K562 (cell line): ENCODE results near the gene CDC14B. TPM values are rescaled to one million over a fixed set of nuclear protein-coding genes. Genes with fewer than 3 reads are reported as not detected.

ENCODE experiments used
- ATAC-seq: fragments of 200-7000 bp; cut with Tn5 transposase; 3 replicates; pipeline ENCODE4 v1.9.1; 2020; ENCODE audit warnings: moderate library complexity
- BruUV-seq: library from RNA; stranded (reverse); fragments of 400-500 nt; replicated peaks from 2 replicates; lab custom pipeline; 2021; lab: Mats Ljungman, UMichigan
- CTCF ChIA-PET: fragments of 300-600 bp; formaldehyde crosslinking; extraction: SDS; loops from one replicate; lab custom pipeline; 2021; ENCODE audit warnings: low intra/inter-chr PET ratio; lab: Yijun Ruan, JAX
- POLR2A ChIA-PET: fragments of 300-600, 350-650 bp; sonication (Branson Sonifier 250); formaldehyde crosslinking; extraction: SDS; loops from one replicate; lab custom pipeline; 2021; ENCODE audit warnings: antibody characterized with exemption, inconsistent platforms; lab: Yijun Ruan, JAX
- DNase-seq, 4 experiments: peaks; one replicate each; pipeline versions ENCODE4 v3.0.0 to v3.0.0-alpha.2; 2011 to 2018; ENCODE audit warnings: low spot score in 3 of 4, mixed read lengths in 3 of 4; ENCODE audit errors: extremely low read depth in 1 of 4
- FAIRE-seq: peaks from 2 replicates; lab custom pipeline; 2011; peaks lifted over from hg19 to GRCh38; lab: Jason Lieb, UNC
- H2AFZ ChIP-seq: 2 replicates; pipeline ENCODE4 v1.6.0; 2011; ENCODE audit warnings: low read depth, low read length, control low read depth, inconsistent platforms
- H3K27ac ChIP-seq: fragments of 200-600 bp; 3 replicates; pipeline ENCODE4 v1.8.0; 2011; ENCODE audit warnings: low read depth, mild to moderate bottlenecking, control low read depth, inconsistent platforms, low read length, moderate library complexity, mixed read lengths; ENCODE audit errors: extremely low read depth
- H3K27me3 ChIP-seq, 2 experiments: fragments of 300-600 bp in 1 of 2; 2 replicates in 1 of 2; 3 replicates in 1 of 2; pipeline versions ENCODE4 v1.6.0 to v1.8.0; 2011; ENCODE audit warnings: inconsistent platforms in 2 of 2, low read length in 2 of 2, mild to moderate bottlenecking in 1 of 2, mixed read lengths in 1 of 2, moderate library complexity in 1 of 2; ENCODE audit not compliant: control insufficient read depth in 2 of 2, insufficient read depth in 2 of 2
- H3K36me3 ChIP-seq: fragments of 300-600 bp; 3 replicates; pipeline ENCODE4 v1.8.0; 2011; ENCODE audit warnings: mild to moderate bottlenecking, low read length, inconsistent platforms; ENCODE audit not compliant: control insufficient read depth, insufficient read depth
- H3K4me1 ChIP-seq, 2 experiments: fragments of 200-600 bp in 1 of 2; replicated peaks in 1 of 2; 2 replicates in 1 of 2; 3 replicates in 1 of 2; pipeline versions ENCODE4 v1.5.1 to v1.8.0; 2011; ENCODE audit warnings: inconsistent platforms in 2 of 2, low read length in 2 of 2, mild to moderate bottlenecking in 1 of 2, mixed read lengths in 1 of 2, moderate library complexity in 1 of 2; ENCODE audit not compliant: control insufficient read depth in 2 of 2, insufficient read depth in 2 of 2
- H3K4me2 ChIP-seq: 2 replicates; pipeline ENCODE4 v1.6.1; 2011; ENCODE audit warnings: low read length, control low read depth, inconsistent platforms, mixed read lengths; ENCODE audit not compliant: insufficient read depth
- H3K4me3 ChIP-seq: fragments of 200-600 bp; sonication (generic), shearing (Covaris generic); 2 replicates; pipeline ENCODE4 v1.5.1; 2016; ENCODE audit warnings: control low read depth, inconsistent platforms
- H3K79me2 ChIP-seq: fragments of 200-600 bp; 3 replicates; pipeline ENCODE4 v1.8.0; 2011; ENCODE audit warnings: low read length, inconsistent platforms; ENCODE audit not compliant: control insufficient read depth, insufficient read depth
- H3K9ac ChIP-seq, 2 experiments: 2 replicates each; pipeline versions ENCODE4 v1.6.0 to v1.6.1; 2011; ENCODE audit warnings: low read depth in 2 of 2, low read length in 2 of 2, control low read depth in 1 of 2, inconsistent platforms in 1 of 2, mild to moderate bottlenecking in 1 of 2, mixed read lengths in 1 of 2; ENCODE audit not compliant: insufficient read depth in 1 of 2
- H3K9me1 ChIP-seq: one replicate; pipeline ENCODE4 v1.6.0; 2011; ENCODE audit warnings: inconsistent platforms, mild to moderate bottlenecking, low read length, moderate library complexity; ENCODE audit not compliant: control insufficient read depth, insufficient read depth
- H3K9me3 ChIP-seq: replicated peaks from 2 replicates; pipeline ENCODE4 v1.5.1; 2011; ENCODE audit warnings: low read depth, low read length, inconsistent platforms; ENCODE audit not compliant: control insufficient read depth, insufficient read depth
- H4K20me1 ChIP-seq: replicated peaks from 2 replicates; pipeline ENCODE4 v1.6.1; 2011; ENCODE audit warnings: low read length, inconsistent platforms, mixed read lengths; ENCODE audit not compliant: control insufficient read depth, insufficient read depth
- BCOR ChIP-seq: fragments of 450-650 bp; IDR thresholded peaks from 2 replicates; pipeline ENCODE4 v1.6.1; 2016
- CEBPB ChIP-seq: fragments of 450-650 bp; IDR thresholded peaks from 2 replicates; pipeline ENCODE4 v1.6.1; 2016; ENCODE audit warnings: missing genetic modification characterization, missing compliant biosample characterization
- EP300 ChIP-seq: IDR thresholded peaks from 2 replicates; pipeline ENCODE4 v1.6.1; 2012; ENCODE audit warnings: low read length, improper control_type of control experiment
- FOSL1 ChIP-seq: fragments of 200-800 bp; sonication (Bioruptor generic); conservative IDR thresholded peaks from 2 replicates; pipeline ENCODE4 v1.6.1; 2016; ENCODE audit warnings: missing genetic modification characterization, missing compliant biosample characterization
- KLF1 ChIP-seq: fragments of 450-650 bp; IDR thresholded peaks from 2 replicates; pipeline ENCODE4 v1.6.1; 2016; ENCODE audit warnings: missing genetic modification characterization, missing compliant biosample characterization
- KLF13 ChIP-seq: fragments of 450-650 bp; IDR thresholded peaks from 2 replicates; pipeline ENCODE4 v1.6.1; 2016; ENCODE audit warnings: missing genetic modification characterization, low read depth, mild to moderate bottlenecking, missing compliant biosample characterization, moderate library complexity, borderline replicate concordance
- NFYB ChIP-seq: IDR thresholded peaks from 2 replicates; pipeline ENCODE4 v1.6.1; 2011; ENCODE audit warnings: mild to moderate bottlenecking, moderate library complexity; ENCODE audit not compliant: insufficient read length; ENCODE audit errors: extremely low read depth
- PHTF2 ChIP-seq: fragments of 250-450 bp; sonication (Bioruptor Pico); IDR thresholded peaks from 2 replicates; pipeline ENCODE4 v1.5.0; 2021; ENCODE audit warnings: mild to moderate bottlenecking
- RBM39 ChIP-seq: fragments of 200-400 bp; formaldehyde crosslinking; optimal IDR thresholded peaks from 2 replicates; pipeline ENCODE3; 2018; ENCODE audit warnings: low read depth, low read length
- SRF ChIP-seq, 2 experiments: fragments of 250-450, 450-650 bp in 1 of 2; sonication (Bioruptor Pico) in 1 of 2; sonication (generic) in 1 of 2; formaldehyde crosslinking; IDR thresholded peaks; 2 replicates each; pipeline versions ENCODE4 v1.5.0 to v1.5.1; 2020 to 2022; ENCODE audit warnings: mild to moderate bottlenecking in 1 of 2, missing genetic modification reagents in 1 of 2
- ZNF311 ChIP-seq: fragments of 250-450 bp; sonication (Bioruptor Pico); IDR thresholded peaks from 2 replicates; pipeline ENCODE4 v1.4.0; 2020; ENCODE audit warnings: mild to moderate bottlenecking, moderate library complexity
- WGBS: fragments of 100-300 bp; shearing (Covaris generic); methylation state at CpG from one replicate; pipeline ENCODE4 v1.1.6; 2016; ENCODE audit warnings: low coverage, mixed read lengths; ENCODE audit not compliant: insufficient coverage; ENCODE audit errors: missing lambda C conversion rate; 5-methylcytosine and 5-hydroxymethylcytosine counted together
- in situ Hi-C: fragments of 300-500 bp; cut with MboI; formaldehyde crosslinking; loops from 4 replicates; pipeline ENCODE4 v1.15.0; 2018; ENCODE audit warnings: inconsistent platforms, mixed read lengths
- intact Hi-C: fragments of 100-400 bp; cut with micrococcal nuclease; formaldehyde crosslinking; loops from 2 replicates; pipeline ENCODE4 v1.14.2; 2022
- polyA plus RNA-seq, 8 experiments: library from polyadenylated mRNA; depleted of rRNA in 4 of 8; stranded (reverse) in 5 of 8; unstranded in 3 of 8; fragments of >200 nt; fragmentation: Nextera tagmentation in 2 of 8; fragmentation: Illumina TruSeq in 1 of 8; extraction: Ambion mirVana in 2 of 8; extraction: Trizol in 1 of 8; gene quantifications; 2 replicates each; pipeline versions ENCODE4 v1.2.1 to v1.2.3, GENCODE V29; 2011 to 2014; ENCODE audit warnings: inconsistent platforms in 1 of 8, missing spikeins in 1 of 8
- total RNA-seq, 7 experiments: library from RNA; depleted of rRNA in 6 of 7; stranded (reverse); fragments of >200 nt in 6 of 7; fragmentation: Illumina TruSeq in 2 of 7; extraction: Trizol in 2 of 7; gene quantifications; 2 replicates each; pipeline versions ENCODE4 v1.2.1 to v1.2.3, GENCODE V29; 2011 to 2021; ENCODE audit warnings: low replicate concordance in 1 of 7
- TF ChIP-seq, protein P1 (sequence below): fragments of 250-450 bp; sonication (Bioruptor Pico); IDR thresholded peaks from 2 replicates; pipeline ENCODE4 v1.4.0; 2020; ENCODE audit warnings: mild to moderate bottlenecking
- TF ChIP-seq, protein P2 (sequence below): fragments of 250-450 bp; sonication (Bioruptor Pico); IDR thresholded peaks from 2 replicates; pipeline ENCODE4 v1.8.0; 2022; ENCODE audit warnings: moderate library complexity, mild to moderate bottlenecking, inconsistent platforms
- TF ChIP-seq, protein P3 (sequence below): fragments of 250-450 bp; sonication (Bioruptor Pico); IDR thresholded peaks from 2 replicates; pipeline ENCODE4 v1.4.0; 2020; ENCODE audit warnings: borderline replicate concordance
- TF ChIP-seq, protein P4 (sequence below): IDR thresholded peaks from 2 replicates; pipeline ENCODE4 v1.6.1; 2011; ENCODE audit not compliant: insufficient read length; ENCODE audit errors: extremely low read depth

Gene CDC14B
- total and polyA plus RNA-seq, 9 of the 15 experiments (the other 6 are each of a cell fraction or from before 2014, with no cell fraction given): 1.4 to 6.0 (median 3.8) TPM

DNA sequence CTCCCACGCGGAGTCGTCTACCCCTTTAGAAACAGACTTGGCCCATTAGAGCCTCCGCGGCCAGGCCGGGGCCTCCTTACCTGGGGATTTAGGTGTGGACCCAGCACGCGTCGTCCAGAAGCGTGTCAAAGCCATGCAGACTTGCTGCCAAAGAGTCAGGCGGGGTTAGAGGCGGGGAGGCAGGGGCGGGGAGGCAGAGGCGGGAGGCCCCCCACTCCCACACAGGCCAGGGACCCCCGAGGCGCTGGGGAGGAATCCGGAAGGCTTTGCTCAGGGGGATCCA is 122.6 kb downstream of the CDC14B start:
- WGBS: 33% methylated on average over 13 of the region's 17 CpGs
- intact Hi-C loops (no loop called here), in situ Hi-C loops (no loop called here)
- CTCF ChIA-PET: no interaction called here
- TF ChIP-seq BCOR: no peak
- TF ChIP-seq NFYB: no peak
- TF ChIP-seq, protein P1, sequence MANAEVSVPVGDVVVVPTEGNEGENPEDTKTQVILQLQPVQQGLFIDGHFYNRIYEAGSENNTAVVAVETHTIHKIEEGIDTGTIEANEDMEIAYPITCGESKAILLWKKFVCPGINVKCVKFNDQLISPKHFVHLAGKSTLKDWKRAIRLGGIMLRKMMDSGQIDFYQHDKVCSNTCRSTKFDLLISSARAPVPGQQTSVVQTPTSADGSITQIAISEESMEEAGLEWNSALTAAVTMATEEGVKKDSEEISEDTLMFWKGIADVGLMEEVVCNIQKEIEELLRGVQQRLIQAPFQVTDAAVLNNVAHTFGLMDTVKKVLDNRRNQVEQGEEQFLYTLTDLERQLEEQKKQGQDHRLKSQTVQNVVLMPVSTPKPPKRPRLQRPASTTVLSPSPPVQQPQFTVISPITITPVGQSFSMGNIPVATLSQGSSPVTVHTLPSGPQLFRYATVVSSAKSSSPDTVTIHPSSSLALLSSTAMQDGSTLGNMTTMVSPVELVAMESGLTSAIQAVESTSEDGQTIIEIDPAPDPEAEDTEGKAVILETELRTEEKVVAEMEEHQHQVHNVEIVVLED (CRISPR knock-in tag): no peak
- TF ChIP-seq ZNF311 (CRISPR knock-in tag): no peak
- TF ChIP-seq RBM39: no peak
- TF ChIP-seq, protein P2, sequence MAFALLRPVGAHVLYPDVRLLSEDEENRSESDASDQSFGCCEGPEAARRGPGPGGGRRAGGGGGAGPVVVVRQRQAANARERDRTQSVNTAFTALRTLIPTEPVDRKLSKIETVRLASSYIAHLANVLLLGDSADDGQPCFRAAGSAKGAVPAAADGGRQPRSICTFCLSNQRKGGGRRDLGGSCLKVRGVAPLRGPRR (CRISPR knock-in tag): no peak
- no peak for TF ChIP-seq EP300
- TF ChIP-seq KLF13 (tag): no peak
- TF ChIP-seq SRF (CRISPR knock-in tag; IDR thresholded peaks at IDR 0.05): no peak
- TF ChIP-seq, protein P3, sequence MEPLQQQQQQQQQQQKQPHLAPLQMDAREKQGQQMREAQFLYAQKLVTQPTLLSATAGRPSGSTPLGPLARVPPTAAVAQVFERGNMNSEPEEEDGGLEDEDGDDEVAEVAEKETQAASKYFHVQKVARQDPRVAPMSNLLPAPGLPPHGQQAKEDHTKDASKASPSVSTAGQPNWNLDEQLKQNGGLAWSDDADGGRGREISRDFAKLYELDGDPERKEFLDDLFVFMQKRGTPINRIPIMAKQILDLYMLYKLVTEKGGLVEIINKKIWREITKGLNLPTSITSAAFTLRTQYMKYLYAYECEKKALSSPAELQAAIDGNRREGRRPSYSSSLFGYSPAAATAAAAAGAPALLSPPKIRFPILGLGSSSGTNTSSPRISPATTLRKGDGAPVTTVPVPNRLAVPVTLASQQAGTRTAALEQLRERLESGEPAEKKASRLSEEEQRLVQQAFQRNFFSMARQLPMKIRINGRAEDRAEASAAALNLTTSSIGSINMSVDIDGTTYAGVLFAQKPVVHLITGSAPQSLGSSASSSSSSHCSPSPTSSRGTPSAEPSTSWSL: no peak
- TF ChIP-seq FOSL1 (tag): no peak
- TF ChIP-seq, protein P4, sequence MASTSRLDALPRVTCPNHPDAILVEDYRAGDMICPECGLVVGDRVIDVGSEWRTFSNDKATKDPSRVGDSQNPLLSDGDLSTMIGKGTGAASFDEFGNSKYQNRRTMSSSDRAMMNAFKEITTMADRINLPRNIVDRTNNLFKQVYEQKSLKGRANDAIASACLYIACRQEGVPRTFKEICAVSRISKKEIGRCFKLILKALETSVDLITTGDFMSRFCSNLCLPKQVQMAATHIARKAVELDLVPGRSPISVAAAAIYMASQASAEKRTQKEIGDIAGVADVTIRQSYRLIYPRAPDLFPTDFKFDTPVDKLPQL: no peak
- no peak for TF ChIP-seq PHTF2 (CRISPR knock-in tag)
- no peak for TF ChIP-seq CEBPB (tag)
- TF ChIP-seq KLF1 (tag): no peak
- no peaks in the 10 kb centered on the region for H3K36me3 ChIP-seq
- POLR2A ChIA-PET: no interaction called here
- peaks cover 4% of the 10 kb centered on the region; the same call in 1 of the 2 replicates for H4K20me1 ChIP-seq
- H3K9me1 ChIP-seq: no peaks in the 10 kb centered on the region
- DNase-seq (no peak), ATAC-seq (no peak), FAIRE-seq (no peak)
- H3K9me3 ChIP-seq: no peaks in the 10 kb centered on the region
- no peaks in the 10 kb centered on the region for H3K79me2 ChIP-seq
- peaks cover 9 to 62% of the 10 kb centered on the region in 2 experiments; a peak in 4 of 5 replicates for H3K27me3 ChIP-seq
- no peak overlapping the region for H3K27ac ChIP-seq
- H3K4me3 ChIP-seq: no peak overlapping the region
- BruUV-seq: no TSS peak
- peaks cover 0 to 10% of the 10 kb centered on the region in 2 experiments; a peak in 1 of 5 replicates for H3K4me1 ChIP-seq
- no peak overlapping the region for H3K4me2 ChIP-seq
- no peak overlapping the region for H2AFZ ChIP-seq
- no peak overlapping the region for H3K9ac ChIP-seq
